Esophagus squamous epithelium (tissue), 5 donors: ENCODE data around the gene SLC26A4. TPM values are rescaled to one million over a fixed set of nuclear protein-coding genes. Genes with fewer than 3 reads are reported as not detected.

Experiments
- DNase-seq: peaks from one replicate; lab custom pipeline; 2025; lab: John Stamatoyannopoulos, UW
- H3K27ac ChIP-seq, 4 donors: fragments of 200-600 bp; sonication (generic); one replicate each; pipeline ENCODE4 v1.5.1; 2016 to 2019; ENCODE audit warnings: mild to moderate bottlenecking in 1 of 4
- H3K27me3 ChIP-seq, 4 donors: fragments of 200-600 bp; sonication (generic); 1 replicate in 3 of 4; 2 replicates in 1 of 4; pipeline versions ENCODE4 v1.5.1 to v1.6.0; 2017 to 2021; ENCODE audit warnings: antibody characterized with exemption in 1 of 4
- H3K36me3 ChIP-seq, 3 donors: fragments of 200-600 bp; sonication (generic); one replicate each; pipeline ENCODE4 v1.5.1; 2016 to 2019
- H3K4me1 ChIP-seq, 3 donors: fragments of 200-600 bp; sonication (generic); one replicate each; pipeline ENCODE4 v1.5.1; 2017 to 2019
- H3K4me3 ChIP-seq, 4 donors: fragments of 200-600 bp; sonication (generic); 1 replicate in 3 of 4; 2 replicates in 1 of 4; pipeline ENCODE4 v1.5.1; 2016 to 2019; ENCODE audit warnings: mild to moderate bottlenecking in 2 of 4, moderate library complexity in 1 of 4
- H3K9me3 ChIP-seq, 3 donors: fragments of 200-600 bp; sonication (generic); one replicate each; pipeline ENCODE4 v1.5.1; 2016 to 2019
- POLR2A ChIP-seq, 4 donors: fragments of 450-650 bp; IDR thresholded peaks; one replicate each; pipeline ENCODE4 v1.6.1; 2017; ENCODE audit warnings: antibody characterized with exemption in 4 of 4, mild to moderate bottlenecking in 4 of 4, moderate library complexity in 3 of 4
- WGBS, 2 donors: methylation state at CpG; one replicate each; pipeline ENCODE4 v1.1.5; 2018; 5-methylcytosine and 5-hydroxymethylcytosine counted together
- intact Hi-C: fragments of 100-400 bp; cut with DNase I; formaldehyde crosslinking; loops from one replicate; pipeline ENCODE4 v1.15.0; 2022
- total RNA-seq, 4 donors: library from RNA; depleted of rRNA; stranded (reverse); fragments of >200 nt; gene quantifications; one replicate each; pipeline ENCODE4 v1.1.0, GENCODE V29; 2016
- TF ChIP-seq, protein P1 (sequence below), 6 experiments: fragments of 450-650 bp in 4 of 6; fragments of 200-600 bp in 2 of 6; sonication (generic) in 2 of 6; IDR thresholded peaks; one replicate each; pipeline ENCODE4 v1.5.1; 2016 to 2019; ENCODE audit warnings: antibody characterized with exemption in 6 of 6, mild to moderate bottlenecking in 4 of 6, moderate library complexity in 4 of 6
- donor health status: DM: yes; HTN: yes; CAD: no.

Gene SLC26A4
- total RNA-seq, 4 donors from 2014 or later: 0.13 to 1.2 (median 0.19) TPM

DNA sequence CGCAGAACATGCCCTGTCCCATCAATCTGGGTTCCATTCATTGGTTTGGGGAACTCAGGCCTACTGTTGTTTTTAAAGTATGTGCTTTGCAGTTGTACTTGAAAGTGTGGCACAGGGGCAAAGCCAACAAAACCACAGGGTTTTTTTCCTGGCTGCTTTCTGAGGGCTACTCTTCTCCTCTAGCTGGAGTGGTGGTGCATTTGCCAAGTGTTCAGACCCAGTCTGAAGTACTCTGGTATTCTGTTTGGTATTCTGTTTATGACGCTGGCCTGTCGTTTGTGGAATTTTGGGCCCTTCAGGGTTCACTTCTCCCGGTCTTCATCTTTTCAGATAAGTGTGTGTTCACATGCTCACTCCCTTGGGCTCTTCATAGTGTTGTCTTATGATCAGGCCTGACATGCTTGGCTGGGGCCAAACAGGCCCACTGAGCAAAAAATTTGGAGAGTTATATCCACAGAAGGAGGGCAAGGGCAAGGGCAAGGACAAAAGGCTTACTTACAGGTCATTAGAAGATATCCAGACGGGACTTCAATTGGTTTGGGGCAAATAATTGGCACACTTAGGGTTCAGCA, 26.3 kb downstream of the SLC26A4 start:
- no peak for DNase-seq
- Histone ChIP-seq H3K4me3 (no peak overlapping the region), H3K9me3 (no peaks in the 10 kb centered on the region), H3K27ac (no peak overlapping the region), H3K27me3 (no peaks in the 10 kb centered on the region), H3K36me3 (no peaks in the 10 kb centered on the region), H3K4me1 (no peaks in the 10 kb centered on the region)
- 92 to 96% methylated on average over 5 of the region's 5 CpGs for WGBS, 2 donors
- TF ChIP-seq, protein P1, sequence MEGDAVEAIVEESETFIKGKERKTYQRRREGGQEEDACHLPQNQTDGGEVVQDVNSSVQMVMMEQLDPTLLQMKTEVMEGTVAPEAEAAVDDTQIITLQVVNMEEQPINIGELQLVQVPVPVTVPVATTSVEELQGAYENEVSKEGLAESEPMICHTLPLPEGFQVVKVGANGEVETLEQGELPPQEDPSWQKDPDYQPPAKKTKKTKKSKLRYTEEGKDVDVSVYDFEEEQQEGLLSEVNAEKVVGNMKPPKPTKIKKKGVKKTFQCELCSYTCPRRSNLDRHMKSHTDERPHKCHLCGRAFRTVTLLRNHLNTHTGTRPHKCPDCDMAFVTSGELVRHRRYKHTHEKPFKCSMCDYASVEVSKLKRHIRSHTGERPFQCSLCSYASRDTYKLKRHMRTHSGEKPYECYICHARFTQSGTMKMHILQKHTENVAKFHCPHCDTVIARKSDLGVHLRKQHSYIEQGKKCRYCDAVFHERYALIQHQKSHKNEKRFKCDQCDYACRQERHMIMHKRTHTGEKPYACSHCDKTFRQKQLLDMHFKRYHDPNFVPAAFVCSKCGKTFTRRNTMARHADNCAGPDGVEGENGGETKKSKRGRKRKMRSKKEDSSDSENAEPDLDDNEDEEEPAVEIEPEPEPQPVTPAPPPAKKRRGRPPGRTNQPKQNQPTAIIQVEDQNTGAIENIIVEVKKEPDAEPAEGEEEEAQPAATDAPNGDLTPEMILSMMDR (IDR thresholded peaks at IDR 0.05): no peak
- no peak for TF ChIP-seq POLR2A (IDR thresholded peaks at IDR 0.05)
- intact Hi-C loops: no loop called here

GRCh38 chr7:107687656-107688055, 27.0 kb downstream of the SLC26A4 start:
- no peaks in the 10 kb centered on the region for H3K9me3 ChIP-seq
- H3K4me1 ChIP-seq: no peaks in the 10 kb centered on the region
- H3K36me3 ChIP-seq: no peaks in the 10 kb centered on the region
- TF ChIP-seq POLR2A (IDR thresholded peaks at IDR 0.05): no peak
- TF ChIP-seq, protein P1 (IDR thresholded peaks at IDR 0.05): no peak
- H3K4me3 ChIP-seq: no peak overlapping the region
- intact Hi-C loops: no loop called here
- no peak overlapping the region for H3K27ac ChIP-seq
- WGBS, 2 donors: 55 to 72% methylated on average over 3 of the region's 3 CpGs
- H3K27me3 ChIP-seq: no peaks in the 10 kb centered on the region
- DNase-seq: no peak

- Histone ChIP-seq H3K27me3 (no peaks in the 10 kb centered on the region), H3K36me3 (no peaks in the 10 kb centered on the region), H3K27ac (no peak overlapping the region), H3K4me1 (no peaks in the 10 kb centered on the region), H3K9me3 (no peaks in the 10 kb centered on the region), H3K4me3 (no peak overlapping the region)
- TF ChIP-seq, protein P1 (IDR thresholded peaks at IDR 0.05): no peak
- no peak for TF ChIP-seq POLR2A (IDR thresholded peaks at IDR 0.05)
- WGBS, 2 donors: 85 to 100% methylated on average over 2 of the region's 2 CpGs
- intact Hi-C loops: no loop called here
- DNase-seq: no peak
These were observed 28.9 kb downstream of the SLC26A4 start for GRCh38 chr7:107689553-107689952.

GRCh38 chr7:107690084-107690483, 29.5 kb downstream of the SLC26A4 start:
- Histone ChIP-seq H3K27ac (no peak overlapping the region), H3K9me3 (no peaks in the 10 kb centered on the region), H3K4me3 (no peak overlapping the region), H3K27me3 (no peaks in the 10 kb centered on the region), H3K4me1 (no peaks in the 10 kb centered on the region), H3K36me3 (no peaks in the 10 kb centered on the region)
- intact Hi-C loops: no loop called here
- TF ChIP-seq POLR2A (IDR thresholded peaks at IDR 0.05): no peak
- TF ChIP-seq, protein P1 (IDR thresholded peaks at IDR 0.05): no peak
- no peak for DNase-seq
- WGBS, 2 donors: 90 to 91% methylated on average over 7 of the region's 7 CpGs

DNA sequence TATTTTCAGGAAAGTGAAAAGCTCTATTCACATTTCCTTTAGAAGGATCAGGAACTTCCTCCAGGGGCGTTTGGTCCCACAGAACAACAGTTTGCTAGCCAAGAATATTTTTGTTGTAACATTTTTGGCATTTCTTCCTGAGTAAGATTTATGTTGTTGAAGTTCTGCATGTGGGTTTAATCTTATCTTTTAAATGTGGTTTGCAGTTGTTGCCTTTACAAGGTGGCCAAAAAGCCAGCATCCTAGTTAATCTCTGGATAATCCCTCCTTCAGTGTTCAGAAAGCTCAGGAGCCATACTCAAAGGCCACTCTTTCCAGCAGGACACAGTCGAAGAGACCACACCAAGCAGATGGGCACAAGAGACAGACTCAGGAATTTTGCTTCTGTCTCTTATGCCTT, 30.0 kb downstream of the SLC26A4 start:
- 17 to 31% methylated on average over 2 of the region's 2 CpGs for WGBS, 2 donors
- DNase-seq: no peak
- no peaks in the 10 kb centered on the region for H3K4me1 ChIP-seq
- TF ChIP-seq, protein P1 (IDR thresholded peaks at IDR 0.05): no peak
- TF ChIP-seq POLR2A (IDR thresholded peaks at IDR 0.05): no peak
- no peaks in the 10 kb centered on the region for H3K36me3 ChIP-seq
- no peak overlapping the region for H3K4me3 ChIP-seq
- H3K27me3 ChIP-seq: no peaks in the 10 kb centered on the region
- intact Hi-C loops: no loop called here
- no peak overlapping the region for H3K27ac ChIP-seq
- H3K9me3 ChIP-seq: no peaks in the 10 kb centered on the region
